Endometrium (tissue), 2 donors: ENCODE data around the gene ZNF648.
"Not testable (repeated sequence)": the region's sequence is repeated elsewhere in the genome, so short reads cannot be mapped to it uniquely, and the experiment has no call there.

Experiments
- FAIRE-seq: peaks from 2 replicates; lab custom pipeline; 2012; peaks lifted over from hg19 to GRCh38; lab: Jason Lieb, UNC
- donor health status: control.
- donor health status: control.

The ZNF648 gene

DNA sequence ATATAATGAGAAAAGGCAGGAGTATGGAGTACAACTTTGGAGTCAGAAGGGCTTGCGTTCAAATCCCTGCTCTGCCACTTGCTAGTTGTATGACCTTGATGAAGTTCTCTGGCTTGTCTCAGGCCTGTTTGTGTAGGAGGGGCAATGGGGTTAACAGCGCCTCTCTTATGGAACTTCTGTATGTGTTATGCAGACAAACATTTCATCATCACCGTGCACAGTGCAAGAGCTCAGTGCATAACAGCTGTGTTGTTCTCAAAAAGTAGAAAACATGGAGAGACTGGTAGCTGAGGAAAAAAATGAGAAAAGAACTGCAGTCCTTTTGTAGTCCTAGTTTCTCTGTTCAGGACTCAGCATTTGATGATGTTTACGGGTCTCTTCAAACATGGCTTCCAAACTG, 10.4 kb upstream of the ZNF648 start:
- no peak for FAIRE-seq

DNA sequence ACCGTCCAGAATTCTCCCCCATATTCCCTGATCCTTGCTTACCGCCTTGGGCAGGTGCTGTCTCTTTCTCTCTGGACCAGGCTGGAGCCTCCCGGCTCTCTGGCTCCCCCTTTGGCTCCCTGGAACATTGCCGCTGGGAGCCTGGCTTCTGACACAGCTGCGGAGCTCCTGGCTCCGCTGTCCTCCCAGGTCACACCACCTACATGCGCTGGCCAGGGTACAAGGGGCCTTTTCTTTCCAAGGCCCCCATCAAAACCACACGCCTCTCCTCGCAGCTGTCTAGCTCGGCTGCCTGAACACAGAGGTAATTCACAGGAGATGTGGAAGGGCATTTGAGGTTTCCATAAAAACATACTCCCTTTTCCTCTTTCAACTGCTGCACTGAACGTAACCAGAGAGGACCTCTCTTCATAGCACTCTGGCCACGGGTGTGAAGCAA, 7.5 kb upstream of the ZNF648 start:
- FAIRE-seq = no peak

DNA sequence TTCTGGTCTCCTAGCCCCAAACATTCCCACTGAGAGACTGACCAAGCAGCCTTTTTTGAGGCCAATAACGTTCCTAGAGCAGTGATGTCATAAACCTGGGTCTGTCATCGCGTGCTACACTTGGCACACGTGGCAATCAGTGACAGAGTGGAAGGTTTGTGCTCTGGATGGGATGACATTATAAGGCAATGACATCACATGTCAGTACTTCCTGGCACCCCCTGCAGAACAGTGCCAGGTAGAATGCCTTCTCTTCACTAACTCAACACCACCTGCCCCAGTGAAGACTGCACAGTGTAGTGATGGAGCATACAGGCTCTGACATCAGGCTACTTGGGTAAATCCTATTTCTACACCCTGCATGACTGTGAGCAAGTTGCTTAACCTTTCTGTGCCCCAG, 5.4 kb upstream of the ZNF648 start:
- no peak for FAIRE-seq

- FAIRE-seq = no peak
These were observed 3.8 kb upstream of the ZNF648 start for GRCh38 chr1:182065126-182065845.

DNA sequence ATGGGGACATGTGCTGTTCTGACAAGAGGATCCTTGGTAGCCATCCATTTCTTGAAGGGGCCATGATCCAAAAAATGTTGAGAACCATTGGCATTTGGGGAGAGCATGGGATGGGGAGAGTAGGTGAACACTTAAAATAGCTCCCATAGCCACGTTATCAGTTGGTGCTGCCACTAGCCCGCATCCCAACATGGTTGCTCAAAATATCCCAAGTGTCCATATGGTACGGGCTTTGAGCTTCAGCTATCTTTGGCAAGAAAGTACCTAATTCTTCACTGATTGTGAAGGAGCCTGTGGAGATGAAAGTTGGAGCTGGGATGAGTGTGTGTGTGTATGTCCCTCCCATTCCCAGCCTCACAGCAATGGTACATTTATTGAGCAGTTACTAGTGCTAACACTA, 3.1 kb upstream of the ZNF648 start:
- FAIRE-seq = no peak

- FAIRE-seq = no peak
These were observed 711 bp upstream of the ZNF648 start for GRCh38 chr1:182062223-182062622.

- FAIRE-seq = no peak
These were observed 635 bp downstream of the ZNF648 start for GRCh38 chr1:182060877-182061276.

DNA sequence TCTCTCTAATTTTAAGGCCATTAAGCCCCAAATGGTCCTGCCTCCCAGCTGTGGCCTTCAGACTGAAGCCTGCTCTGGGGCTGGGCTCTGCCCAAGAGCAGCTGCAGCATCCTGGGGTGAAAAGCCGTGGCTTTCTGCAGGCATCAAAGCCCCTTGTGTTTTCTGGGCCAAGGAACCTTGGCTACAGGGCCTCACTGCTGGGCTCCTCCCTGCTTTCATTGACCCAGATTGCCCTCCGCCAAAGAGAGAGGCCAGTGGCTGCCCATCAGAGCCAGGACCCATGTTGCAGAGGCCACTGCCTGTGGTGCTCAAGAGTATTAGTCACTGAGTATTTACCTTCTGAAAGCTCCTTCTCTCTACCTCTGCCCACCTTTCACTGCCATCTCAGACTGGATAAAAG, 1.6 kb downstream of the ZNF648 start:
- no peak for FAIRE-seq

- FAIRE-seq = no peak
These were observed 4.7 kb downstream of the ZNF648 start for GRCh38 chr1:182056601-182057366.

DNA sequence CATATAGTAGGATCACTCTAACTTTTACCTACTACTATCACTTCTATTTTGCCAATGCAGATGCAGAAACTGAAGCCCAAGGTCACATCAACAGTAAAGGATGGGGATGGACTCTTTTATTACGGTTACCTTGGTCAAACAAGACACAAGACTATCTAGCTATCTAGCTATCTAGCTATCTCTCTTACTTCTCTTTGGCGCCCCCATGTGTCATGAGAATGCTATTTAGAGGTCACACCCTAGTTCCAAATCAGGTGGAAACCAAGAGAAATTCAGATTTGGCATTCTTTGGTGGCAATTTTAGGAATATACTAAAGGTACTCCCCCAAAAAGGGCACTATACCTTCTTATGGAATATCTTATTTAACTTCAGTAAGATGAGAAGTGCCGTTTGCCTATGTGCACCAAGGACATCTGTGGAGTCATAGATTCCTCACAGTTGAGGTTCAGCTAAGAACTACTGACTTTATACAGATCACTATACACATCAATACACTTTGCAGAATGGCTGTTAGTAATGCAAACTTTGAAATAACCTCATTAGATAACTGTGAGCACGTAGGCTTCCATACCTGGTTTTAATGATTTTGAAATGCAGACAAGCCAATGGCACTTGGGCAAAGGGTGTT, 6.7 kb downstream of the ZNF648 start:
- no peak for FAIRE-seq

GRCh38 chr1:182052355-182052754, 9.2 kb downstream of the ZNF648 start:
- FAIRE-seq = no peak

- no peak for FAIRE-seq
These were observed 9.6 kb downstream of the ZNF648 start for GRCh38 chr1:182051938-182052337.

GRCh38 chr1:182050481-182051448, 10.7 kb downstream of the ZNF648 start:
- FAIRE-seq = no peak

DNA sequence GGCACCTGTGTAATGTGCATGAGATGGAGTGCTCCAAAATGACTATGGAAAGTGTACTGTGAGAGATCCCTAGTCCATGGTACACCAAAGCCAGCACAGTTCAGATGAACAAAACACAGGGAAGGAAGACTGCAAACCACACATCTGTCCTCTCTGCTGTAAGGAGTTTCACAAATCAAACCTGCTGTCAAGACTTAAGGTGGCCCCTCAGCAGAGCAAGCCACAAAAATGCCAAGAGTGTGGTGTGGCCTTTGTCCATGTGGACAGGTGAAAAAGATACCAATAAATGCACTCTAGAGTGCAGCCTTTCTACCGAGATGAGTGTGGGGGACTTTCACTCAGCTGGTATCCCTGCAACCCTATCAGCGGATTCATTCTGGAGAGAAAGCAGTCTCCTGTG, 12.9 kb downstream of the ZNF648 start:
- no peak for FAIRE-seq

DNA sequence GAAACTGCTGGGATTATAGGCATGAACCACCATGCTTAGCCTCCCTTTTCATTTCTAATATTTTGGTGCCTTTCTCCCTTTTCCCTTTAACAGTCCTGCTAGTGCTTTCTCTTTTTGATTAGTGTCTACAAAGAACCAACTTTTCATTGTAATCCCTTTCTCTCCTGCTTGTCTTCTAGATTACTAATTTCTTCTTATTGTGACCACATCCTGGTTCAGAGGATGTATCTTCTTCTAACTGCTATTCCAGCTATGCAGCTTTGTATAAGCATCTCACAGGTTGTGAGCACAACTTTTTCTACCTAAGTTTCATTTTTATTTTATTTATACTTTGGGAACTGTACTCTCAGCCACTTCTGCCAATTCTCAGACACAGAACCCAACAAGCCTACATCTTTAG, 14.7 kb downstream of the ZNF648 start:
- no peak for FAIRE-seq

DNA sequence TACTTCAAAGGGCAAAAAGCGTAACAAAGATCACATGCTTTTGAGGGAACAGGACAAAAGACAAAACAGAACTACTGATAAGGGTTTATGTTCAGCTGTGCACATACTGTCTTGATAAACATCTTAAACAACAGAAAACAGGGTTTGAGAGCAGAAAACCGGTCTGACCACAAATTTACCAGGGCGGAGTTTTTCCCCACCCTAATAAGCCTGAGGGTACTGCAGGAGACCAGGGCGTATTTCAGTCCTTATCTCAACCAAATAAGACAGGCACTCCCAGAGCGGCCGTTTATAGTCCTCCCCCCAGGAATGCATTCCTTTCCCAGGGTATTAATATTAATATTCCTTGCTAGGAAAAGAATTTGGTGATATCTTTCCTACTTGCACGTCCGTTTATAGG, 16.0 kb downstream of the ZNF648 start:
- not testable (repeated sequence) for FAIRE-seq

DNA sequence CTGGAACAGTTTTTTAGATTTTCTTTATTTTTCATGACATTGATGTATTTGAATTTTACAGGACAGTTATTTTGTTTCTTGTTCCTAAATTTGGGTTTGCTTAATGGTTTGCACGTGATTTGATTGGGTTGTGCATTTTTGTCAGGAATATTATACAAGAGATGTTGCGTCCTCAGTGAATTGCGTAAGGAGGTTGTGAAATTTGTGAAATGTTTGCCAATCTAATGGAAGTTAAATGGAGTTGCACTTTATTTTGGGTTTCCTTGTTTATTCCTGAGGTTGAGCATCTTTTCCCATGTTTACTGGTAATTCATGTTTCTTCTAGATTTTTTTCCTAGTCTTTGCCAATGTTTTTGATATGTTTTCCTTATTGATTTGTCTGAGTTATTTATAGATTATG, 19.9 kb downstream of the ZNF648 start:
- FAIRE-seq = no peak

GRCh38 chr1:182038220-182038619, 23.3 kb downstream of the ZNF648 start:
- FAIRE-seq = no peak

DNA sequence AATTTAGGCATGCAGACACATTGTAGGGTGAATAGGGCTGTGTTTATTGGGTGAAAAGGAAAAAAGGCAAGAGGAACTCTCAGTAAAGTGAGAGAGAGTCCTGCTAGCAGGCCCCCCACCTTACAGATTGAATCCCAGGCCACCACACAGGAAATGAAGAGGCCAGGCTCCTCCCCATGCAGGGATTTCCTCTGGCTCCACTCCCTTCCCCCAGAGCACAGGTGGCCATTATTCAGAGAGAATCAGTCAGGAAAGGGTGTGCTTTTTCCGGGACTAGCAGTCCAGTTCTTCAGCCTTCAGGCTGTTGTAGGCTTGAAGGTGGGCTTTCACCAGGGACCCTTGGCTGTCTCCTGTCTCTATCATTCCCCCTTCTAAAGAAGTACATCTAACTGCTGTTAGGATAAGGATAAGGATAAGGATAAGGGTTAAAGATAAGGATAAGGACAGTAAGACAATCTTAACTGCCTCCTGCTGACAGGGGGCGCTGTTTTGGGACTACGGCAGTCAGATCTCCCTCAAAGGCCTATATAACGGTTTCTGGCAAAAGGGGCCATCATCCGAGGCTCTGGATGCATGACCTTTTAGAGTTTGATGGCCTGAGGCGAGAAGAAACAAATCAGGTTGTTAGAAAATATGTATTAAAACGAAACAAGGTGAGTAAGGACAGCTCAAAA, 26.3 kb downstream of the ZNF648 start:
- no peak for FAIRE-seq

DNA sequence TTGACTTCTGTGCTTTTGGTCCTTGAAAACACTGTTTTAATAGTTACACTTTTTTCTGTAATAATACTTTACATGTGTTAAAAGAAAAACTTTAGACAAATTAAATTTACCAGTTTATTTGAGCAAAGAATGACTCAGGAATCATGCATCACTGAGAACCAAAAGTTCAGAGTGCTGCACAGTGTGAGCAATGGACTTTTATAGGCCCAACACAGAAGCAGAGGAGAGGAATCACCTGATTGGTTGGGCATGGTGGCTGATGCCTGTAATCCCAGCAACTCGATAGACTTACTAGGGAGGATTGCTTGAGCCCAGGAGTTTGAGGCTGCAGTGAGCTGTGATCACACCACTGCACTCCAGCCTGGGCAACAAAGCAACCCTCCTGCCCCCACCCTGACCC, 29.3 kb downstream of the ZNF648 start:
- FAIRE-seq = no peak
